Caco-2 (cell line): ENCODE data around the gene NUP85. TPM values are rescaled to one million over a fixed set of nuclear protein-coding genes. Genes with fewer than 3 reads are reported as not detected.
"Not testable (repeated sequence)": the region's sequence is repeated elsewhere in the genome, so short reads cannot be mapped to it uniquely, and the experiment has no call there.

Experiments used
- BruUV-seq: library from RNA; stranded (reverse); fragments of 400-500 nt; replicated peaks from 2 replicates; lab custom pipeline; 2021; lab: Mats Ljungman, UMichigan
- CTCF ChIA-PET: fragments of 300-600 bp; sonication (Branson Sonifier 250); formaldehyde crosslinking; loops from one replicate; lab custom pipeline; 2022; ENCODE audit warnings: antibody characterized with exemption; lab: Charles Lee
- POLR2A ChIA-PET: fragments of 300-600 bp; sonication (Branson Sonifier 250); formaldehyde crosslinking; loops from one replicate; lab custom pipeline; 2022; ENCODE audit warnings: antibody characterized with exemption; lab: Charles Lee
- DNase-seq, 2 experiments: peaks; one replicate each; pipeline versions ENCODE4 v3.0.0 to v3.0.0-alpha.2; 2020 to 2022
- H3K27me3 ChIP-seq: replicated peaks from 2 replicates; pipeline ENCODE4 v1.6.0; 2011; ENCODE audit warnings: low read length; ENCODE audit not compliant: control insufficient read depth, insufficient read depth
- H3K36me3 ChIP-seq: 2 replicates; pipeline ENCODE4 v1.5.1; 2011; ENCODE audit warnings: low read length; ENCODE audit not compliant: control insufficient read depth, insufficient read depth
- H3K4me1 ChIP-seq: fragments of 250-450 bp; sonication (Bioruptor Pico); 2 replicates; pipeline ENCODE4 v1.5.1; 2020; ENCODE audit warnings: mild to moderate bottlenecking
- H3K4me3 ChIP-seq: 2 replicates; pipeline ENCODE4 v1.5.1; 2011; ENCODE audit warnings: low read depth, mild to moderate bottlenecking, control low read depth, low read length
- H3K9me3 ChIP-seq: fragments of 250-450 bp; sonication (Bioruptor Pico); 2 replicates; pipeline ENCODE4 v1.5.1; 2020; ENCODE audit warnings: mild to moderate bottlenecking, moderate library complexity
- H3K27ac Mint-ChIP-seq: one replicate; pipeline ENCODE4 v1.8.0; 2022; ENCODE audit warnings: mixed read lengths; ENCODE audit not compliant: unreplicated experiment
- H3K27me3 Mint-ChIP-seq: one replicate; pipeline ENCODE4 v1.8.0; 2022; ENCODE audit warnings: mixed read lengths; ENCODE audit not compliant: insufficient read depth, unreplicated experiment
- H3K36me3 Mint-ChIP-seq: one replicate; pipeline ENCODE4 v1.8.0; 2022; ENCODE audit warnings: mild to moderate bottlenecking, mixed read lengths; ENCODE audit not compliant: insufficient read depth, unreplicated experiment
- H3K4me1 Mint-ChIP-seq: one replicate; pipeline ENCODE4 v1.8.0; 2022; ENCODE audit warnings: low read depth, mixed read lengths; ENCODE audit not compliant: unreplicated experiment
- H3K4me3 Mint-ChIP-seq: one replicate; pipeline ENCODE4 v1.8.0; 2022; ENCODE audit warnings: mild to moderate bottlenecking, moderate library complexity, mixed read lengths; ENCODE audit not compliant: unreplicated experiment
- H3K9me3 Mint-ChIP-seq: one replicate; pipeline ENCODE4 v1.8.0; 2022; ENCODE audit warnings: mixed read lengths; ENCODE audit not compliant: unreplicated experiment
- intact Hi-C: fragments of 100-400 bp; cut with micrococcal nuclease; formaldehyde crosslinking; loops from one replicate; pipeline ENCODE4 v1.10.0; 2022; ENCODE audit not compliant: unreplicated experiment
- total RNA-seq: library from RNA; stranded (reverse); gene quantifications from 2 replicates; pipeline ENCODE4 v1.2.3, GENCODE V29; 2022
- TF ChIP-seq, protein P1 (sequence below), 2 experiments: fragments of 200-600 bp in 1 of 2; IDR thresholded peaks; 1 replicate in 1 of 2; 2 replicates in 1 of 2; pipeline versions ENCODE4 v1.5.1 to v1.8.0; 2011 to 2022; ENCODE audit warnings: antibody characterized with exemption in 1 of 2, control low read depth in 1 of 2, inconsistent platforms in 1 of 2, low read depth in 1 of 2, low read length in 1 of 2, mild to moderate bottlenecking in 1 of 2, moderate library complexity in 1 of 2; ENCODE audit not compliant: insufficient read depth in 1 of 2, severe bottlenecking in 1 of 2, unreplicated experiment in 1 of 2

Gene NUP85
- total RNA-seq, 1 experiment from 2014 or later, result 119 TPM

DNA sequence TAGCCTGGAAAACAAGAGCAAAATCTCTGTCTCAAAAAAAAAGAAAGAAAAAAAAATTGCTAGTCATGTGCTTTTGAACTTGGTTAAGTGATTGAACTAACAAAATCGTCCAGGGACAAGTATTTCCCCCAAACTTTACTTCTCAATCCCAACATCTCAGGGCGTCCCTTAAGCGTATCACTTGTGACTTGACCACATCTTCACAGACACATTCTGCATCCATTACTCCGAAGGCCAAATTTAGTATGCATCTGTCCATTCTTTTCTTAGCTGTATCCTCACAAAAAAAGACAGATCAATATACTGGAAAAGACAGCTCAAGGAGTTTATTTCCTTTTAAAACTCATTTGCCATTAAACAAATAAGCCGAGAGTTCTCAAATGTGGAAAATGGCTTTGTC, 45.3 kb upstream of the NUP85 start:
- no TSS peak for BruUV-seq
- Mint-ChIP-seq H3K27me3 (no peaks in the 10 kb centered on the region), H3K4me1 (peaks cover 24% of the 10 kb centered on the region), H3K27ac (no peak overlapping the region), H3K36me3 (peaks cover 49% of the 10 kb centered on the region), H3K9me3 (no peaks in the 10 kb centered on the region), H3K4me3 (no peak overlapping the region)
- TF ChIP-seq, protein P1, sequence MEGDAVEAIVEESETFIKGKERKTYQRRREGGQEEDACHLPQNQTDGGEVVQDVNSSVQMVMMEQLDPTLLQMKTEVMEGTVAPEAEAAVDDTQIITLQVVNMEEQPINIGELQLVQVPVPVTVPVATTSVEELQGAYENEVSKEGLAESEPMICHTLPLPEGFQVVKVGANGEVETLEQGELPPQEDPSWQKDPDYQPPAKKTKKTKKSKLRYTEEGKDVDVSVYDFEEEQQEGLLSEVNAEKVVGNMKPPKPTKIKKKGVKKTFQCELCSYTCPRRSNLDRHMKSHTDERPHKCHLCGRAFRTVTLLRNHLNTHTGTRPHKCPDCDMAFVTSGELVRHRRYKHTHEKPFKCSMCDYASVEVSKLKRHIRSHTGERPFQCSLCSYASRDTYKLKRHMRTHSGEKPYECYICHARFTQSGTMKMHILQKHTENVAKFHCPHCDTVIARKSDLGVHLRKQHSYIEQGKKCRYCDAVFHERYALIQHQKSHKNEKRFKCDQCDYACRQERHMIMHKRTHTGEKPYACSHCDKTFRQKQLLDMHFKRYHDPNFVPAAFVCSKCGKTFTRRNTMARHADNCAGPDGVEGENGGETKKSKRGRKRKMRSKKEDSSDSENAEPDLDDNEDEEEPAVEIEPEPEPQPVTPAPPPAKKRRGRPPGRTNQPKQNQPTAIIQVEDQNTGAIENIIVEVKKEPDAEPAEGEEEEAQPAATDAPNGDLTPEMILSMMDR (IDR thresholded peaks at IDR 0.05; ENCODE audit: insufficient read depth in 1 of 2, low read depth in 1 of 2, low read length in 1 of 2, severe bottlenecking in 1 of 2, unreplicated experiment in 1 of 2), result no peak
- POLR2A ChIA-PET, result no interaction called here
- no peak overlapping the region for H3K4me3 ChIP-seq
- no peaks in the 10 kb centered on the region for H3K36me3 ChIP-seq
- intact Hi-C loops, result no loop called here
- CTCF ChIA-PET, result interaction anchor here (0.6 kb wide), 1 partner anchor 151 kb away, joined by 5 read pairs; no protein-coding TSS in a partner anchor
- no peaks in the 10 kb centered on the region for H3K27me3 ChIP-seq
- H3K9me3 ChIP-seq, result no peaks in the 10 kb centered on the region
- H3K4me1 ChIP-seq, result peaks cover 22% of the 10 kb centered on the region
- DNase-seq, result no peak

DNA sequence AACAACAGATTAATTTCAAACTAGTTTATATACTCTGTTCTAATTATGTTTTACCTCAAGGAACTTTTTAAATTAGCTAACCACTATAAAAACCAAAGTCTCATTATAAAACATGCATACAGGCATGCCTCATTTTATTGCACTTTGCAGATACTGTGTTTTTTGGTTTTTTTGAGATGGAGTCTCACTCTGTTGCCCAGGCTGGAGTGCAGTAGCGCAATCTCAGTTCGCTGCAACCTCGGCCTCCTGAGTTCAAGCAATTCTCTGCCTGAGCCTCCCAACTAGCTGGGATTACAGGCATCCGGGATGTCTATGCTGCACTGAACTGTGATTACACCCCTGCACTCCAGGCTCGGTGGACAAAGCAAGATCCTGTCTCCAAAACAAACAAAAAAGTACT, 42.4 kb upstream of the NUP85 start:
- POLR2A ChIA-PET, result interaction anchor here (1.0 kb wide), 1 partner anchor 8 kb away, joined by 4 read pairs; the partner anchor contains the start of gene JPT1
- peak in 1 of 2 experiments; percentile 23 for DNase-seq
- no peaks in the 10 kb centered on the region for H3K27me3 Mint-ChIP-seq
- CTCF ChIA-PET, result interaction anchor here (0.5 to 0.6 kb wide), 2 partner anchors 9 kb away, joined by 3 read pairs; partner anchors contain the start of gene JPT1
- H3K27ac Mint-ChIP-seq, result no peak overlapping the region
- Histone ChIP-seq H3K4me3 (no peak overlapping the region), H3K4me1 (peaks cover 20% of the 10 kb centered on the region), H3K27me3 (no peaks in the 10 kb centered on the region), H3K36me3 (peaks cover 2% of the 10 kb centered on the region; the same call in 1 of the 2 replicates), H3K9me3 (no peaks in the 10 kb centered on the region)
- no peak overlapping the region for H3K4me3 Mint-ChIP-seq
- peaks cover 17% of the 10 kb centered on the region for H3K4me1 Mint-ChIP-seq
- H3K9me3 Mint-ChIP-seq, result no peaks in the 10 kb centered on the region
- TF ChIP-seq, protein P1 (IDR thresholded peaks at IDR 0.05; ENCODE audit: insufficient read depth in 1 of 2, low read depth in 1 of 2, low read length in 1 of 2, severe bottlenecking in 1 of 2, unreplicated experiment in 1 of 2), result no peak
- intact Hi-C loops, result no loop called here
- BruUV-seq, result no TSS peak
- peaks cover 58% of the 10 kb centered on the region for H3K36me3 Mint-ChIP-seq

DNA sequence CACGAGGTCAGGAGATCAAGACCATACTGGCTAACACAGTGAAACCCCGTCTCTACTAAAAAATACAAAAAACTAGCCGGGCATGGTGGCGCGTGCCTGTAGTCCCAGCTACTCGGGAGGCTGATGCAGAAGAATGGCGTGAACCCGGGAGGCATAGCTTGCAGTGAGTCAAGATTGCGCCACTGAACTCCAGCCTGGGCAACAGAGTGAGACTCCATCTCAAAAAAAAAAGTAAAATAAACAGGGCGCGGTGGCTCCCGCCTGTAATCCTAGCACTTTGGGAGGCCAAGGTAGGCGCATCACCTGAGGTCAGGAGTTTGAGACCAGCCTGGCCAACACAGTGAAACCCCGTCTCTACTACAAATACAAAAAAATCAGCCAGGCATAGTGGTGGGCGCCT, 40.9 kb upstream of the NUP85 start:
- peaks cover 74% of the 10 kb centered on the region for H3K36me3 Mint-ChIP-seq
- H3K9me3 ChIP-seq, POLR2A ChIA-PET, H3K27ac Mint-ChIP-seq, H3K9me3 Mint-ChIP-seq, H3K4me3 Mint-ChIP-seq, H3K4me3 ChIP-seq, H3K4me1 ChIP-seq, intact Hi-C loops, DNase-seq, H3K4me1 Mint-ChIP-seq, H3K36me3 ChIP-seq, BruUV-seq, H3K27me3 ChIP-seq, H3K27me3 Mint-ChIP-seq: not testable (repeated sequence)
- CTCF ChIA-PET, result interaction anchor here (0.7 kb wide), 1 partner anchor 101 kb away, joined by 3 read pairs; no protein-coding TSS in a partner anchor
